Measurements from ENCODE around the gene SYNPO2.

DNA sequence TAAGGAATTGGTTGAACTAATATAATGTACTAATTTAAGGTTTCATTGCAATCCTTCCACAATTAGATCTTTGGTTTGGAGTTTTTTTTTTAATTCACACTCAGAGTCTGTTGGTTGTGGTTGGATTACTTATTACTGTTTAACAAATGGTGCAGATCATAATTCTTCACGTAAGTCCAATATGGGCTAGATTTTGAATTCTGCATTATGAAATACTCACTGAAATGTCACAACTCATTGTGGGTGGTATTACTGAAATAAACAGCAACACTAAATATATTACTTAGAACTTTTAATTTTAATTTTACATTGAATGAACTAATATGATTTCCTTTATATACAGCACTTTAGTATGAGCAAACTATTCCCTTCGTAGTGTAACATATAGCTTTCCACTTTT, 152.7 kb downstream of the SYNPO2 start:
- TF ChIP-seq, protein P1, sequence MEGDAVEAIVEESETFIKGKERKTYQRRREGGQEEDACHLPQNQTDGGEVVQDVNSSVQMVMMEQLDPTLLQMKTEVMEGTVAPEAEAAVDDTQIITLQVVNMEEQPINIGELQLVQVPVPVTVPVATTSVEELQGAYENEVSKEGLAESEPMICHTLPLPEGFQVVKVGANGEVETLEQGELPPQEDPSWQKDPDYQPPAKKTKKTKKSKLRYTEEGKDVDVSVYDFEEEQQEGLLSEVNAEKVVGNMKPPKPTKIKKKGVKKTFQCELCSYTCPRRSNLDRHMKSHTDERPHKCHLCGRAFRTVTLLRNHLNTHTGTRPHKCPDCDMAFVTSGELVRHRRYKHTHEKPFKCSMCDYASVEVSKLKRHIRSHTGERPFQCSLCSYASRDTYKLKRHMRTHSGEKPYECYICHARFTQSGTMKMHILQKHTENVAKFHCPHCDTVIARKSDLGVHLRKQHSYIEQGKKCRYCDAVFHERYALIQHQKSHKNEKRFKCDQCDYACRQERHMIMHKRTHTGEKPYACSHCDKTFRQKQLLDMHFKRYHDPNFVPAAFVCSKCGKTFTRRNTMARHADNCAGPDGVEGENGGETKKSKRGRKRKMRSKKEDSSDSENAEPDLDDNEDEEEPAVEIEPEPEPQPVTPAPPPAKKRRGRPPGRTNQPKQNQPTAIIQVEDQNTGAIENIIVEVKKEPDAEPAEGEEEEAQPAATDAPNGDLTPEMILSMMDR (IDR thresholded peaks at IDR 0.05) = no peak
- TF ChIP-seq POLR2AphosphoS5 (IDR thresholded peaks at IDR 0.05; ENCODE audit: low read depth, low read length) (no peak), SIN3A (IDR thresholded peaks at IDR 0.05; ENCODE audit: borderline replicate concordance, insufficient read depth, low read depth, low read length) (no peak), TCF7L2 (IDR thresholded peaks at IDR 0.05; ENCODE audit: low read depth, low read length) (no peak)
- TF ChIP-seq, protein P2, sequence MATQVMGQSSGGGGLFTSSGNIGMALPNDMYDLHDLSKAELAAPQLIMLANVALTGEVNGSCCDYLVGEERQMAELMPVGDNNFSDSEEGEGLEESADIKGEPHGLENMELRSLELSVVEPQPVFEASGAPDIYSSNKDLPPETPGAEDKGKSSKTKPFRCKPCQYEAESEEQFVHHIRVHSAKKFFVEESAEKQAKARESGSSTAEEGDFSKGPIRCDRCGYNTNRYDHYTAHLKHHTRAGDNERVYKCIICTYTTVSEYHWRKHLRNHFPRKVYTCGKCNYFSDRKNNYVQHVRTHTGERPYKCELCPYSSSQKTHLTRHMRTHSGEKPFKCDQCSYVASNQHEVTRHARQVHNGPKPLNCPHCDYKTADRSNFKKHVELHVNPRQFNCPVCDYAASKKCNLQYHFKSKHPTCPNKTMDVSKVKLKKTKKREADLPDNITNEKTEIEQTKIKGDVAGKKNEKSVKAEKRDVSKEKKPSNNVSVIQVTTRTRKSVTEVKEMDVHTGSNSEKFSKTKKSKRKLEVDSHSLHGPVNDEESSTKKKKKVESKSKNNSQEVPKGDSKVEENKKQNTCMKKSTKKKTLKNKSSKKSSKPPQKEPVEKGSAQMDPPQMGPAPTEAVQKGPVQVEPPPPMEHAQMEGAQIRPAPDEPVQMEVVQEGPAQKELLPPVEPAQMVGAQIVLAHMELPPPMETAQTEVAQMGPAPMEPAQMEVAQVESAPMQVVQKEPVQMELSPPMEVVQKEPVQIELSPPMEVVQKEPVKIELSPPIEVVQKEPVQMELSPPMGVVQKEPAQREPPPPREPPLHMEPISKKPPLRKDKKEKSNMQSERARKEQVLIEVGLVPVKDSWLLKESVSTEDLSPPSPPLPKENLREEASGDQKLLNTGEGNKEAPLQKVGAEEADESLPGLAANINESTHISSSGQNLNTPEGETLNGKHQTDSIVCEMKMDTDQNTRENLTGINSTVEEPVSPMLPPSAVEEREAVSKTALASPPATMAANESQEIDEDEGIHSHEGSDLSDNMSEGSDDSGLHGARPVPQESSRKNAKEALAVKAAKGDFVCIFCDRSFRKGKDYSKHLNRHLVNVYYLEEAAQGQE (IDR thresholded peaks at IDR 0.05; ENCODE audit: insufficient read depth in 1 of 2, low read depth in 2 of 2, low read length in 1 of 2) = no peak
